ENCODE measurements around the gene SLC7A7. TPM values are rescaled to one million over a fixed set of nuclear protein-coding genes. Genes with fewer than 3 reads are reported as not detected.
A peak's percentile ranks its signal among the peaks of the same experiment; 100 is the strongest.

Gene SLC7A7
- total and polyA plus RNA-seq, 2 of the 13 experiments (the other 11 are each of a cell fraction or from before 2014, with no cell fraction given): 0.13 to 0.63 TPM

DNA sequence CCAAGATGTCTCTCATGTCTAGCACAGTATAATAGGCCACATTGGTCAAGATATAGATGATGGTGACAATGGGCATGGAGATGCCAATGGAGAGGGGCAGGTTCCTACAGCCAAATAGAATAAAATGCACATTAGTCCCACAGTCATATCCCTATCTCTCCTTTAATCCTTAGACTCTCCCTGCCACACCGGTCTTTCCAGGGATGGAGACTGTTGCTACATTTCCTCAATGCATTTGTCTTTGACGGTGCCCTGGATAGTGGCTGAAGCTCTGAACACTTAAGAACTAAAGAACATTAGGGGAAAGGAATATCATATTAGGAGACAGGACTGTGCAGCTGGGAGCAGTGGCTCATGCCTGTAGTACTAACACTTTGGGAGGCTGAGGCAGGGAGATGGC, 39.0 kb downstream of the SLC7A7 start (continued):
- TF ChIP-seq RFXAP (CRISPR knock-in tag; IDR thresholded peaks at IDR 0.05; ENCODE audit: borderline replicate concordance) (0 out of 2 replicates have a peak, but pooled peaks have one; percentile 14), HOXA7 (CRISPR knock-in tag; IDR thresholded peaks at IDR 0.05) (0 out of 2 replicates have a peak, but pooled peaks have one; percentile 66), ATM (IDR thresholded peaks at IDR 0.05; ENCODE audit: borderline replicate concordance) (no peak), ZNF670 (CRISPR knock-in tag; IDR thresholded peaks at IDR 0.05; ENCODE audit: borderline replicate concordance) (no peak), MED1 (CRISPR knock-in tag; IDR thresholded peaks at IDR 0.05) (no peak), SSRP1 (CRISPR knock-in tag; IDR thresholded peaks at IDR 0.05) (0 out of 2 replicates have a peak, but pooled peaks have one; percentile 58), ZNF34 (CRISPR knock-in tag; IDR thresholded peaks at IDR 0.05; ENCODE audit: borderline replicate concordance) (no peak)
- TF ChIP-seq, protein P1, sequence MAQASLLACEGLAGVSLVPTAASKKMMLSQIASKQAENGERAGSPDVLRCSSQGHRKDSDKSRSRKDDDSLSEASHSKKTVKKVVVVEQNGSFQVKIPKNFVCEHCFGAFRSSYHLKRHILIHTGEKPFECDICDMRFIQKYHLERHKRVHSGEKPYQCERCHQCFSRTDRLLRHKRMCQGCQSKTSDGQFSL (CRISPR knock-in tag; IDR thresholded peaks at IDR 0.05): no peak
- TF ChIP-seq, protein P2, sequence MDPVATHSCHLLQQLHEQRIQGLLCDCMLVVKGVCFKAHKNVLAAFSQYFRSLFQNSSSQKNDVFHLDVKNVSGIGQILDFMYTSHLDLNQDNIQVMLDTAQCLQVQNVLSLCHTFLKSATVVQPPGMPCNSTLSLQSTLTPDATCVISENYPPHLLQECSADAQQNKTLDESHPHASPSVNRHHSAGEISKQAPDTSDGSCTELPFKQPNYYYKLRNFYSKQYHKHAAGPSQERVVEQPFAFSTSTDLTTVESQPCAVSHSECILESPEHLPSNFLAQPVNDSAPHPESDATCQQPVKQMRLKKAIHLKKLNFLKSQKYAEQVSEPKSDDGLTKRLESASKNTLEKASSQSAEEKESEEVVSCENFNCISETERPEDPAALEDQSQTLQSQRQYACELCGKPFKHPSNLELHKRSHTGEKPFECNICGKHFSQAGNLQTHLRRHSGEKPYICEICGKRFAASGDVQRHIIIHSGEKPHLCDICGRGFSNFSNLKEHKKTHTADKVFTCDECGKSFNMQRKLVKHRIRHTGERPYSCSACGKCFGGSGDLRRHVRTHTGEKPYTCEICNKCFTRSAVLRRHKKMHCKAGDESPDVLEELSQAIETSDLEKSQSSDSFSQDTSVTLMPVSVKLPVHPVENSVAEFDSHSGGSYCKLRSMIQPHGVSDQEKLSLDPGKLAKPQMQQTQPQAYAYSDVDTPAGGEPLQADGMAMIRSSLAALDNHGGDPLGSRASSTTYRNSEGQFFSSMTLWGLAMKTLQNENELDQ (CRISPR knock-in tag; IDR thresholded peaks at IDR 0.05; ENCODE audit: borderline replicate concordance): no peak
- TF ChIP-seq, protein P3, sequence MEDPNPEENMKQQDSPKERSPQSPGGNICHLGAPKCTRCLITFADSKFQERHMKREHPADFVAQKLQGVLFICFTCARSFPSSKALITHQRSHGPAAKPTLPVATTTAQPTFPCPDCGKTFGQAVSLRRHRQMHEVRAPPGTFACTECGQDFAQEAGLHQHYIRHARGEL (CRISPR knock-in tag; IDR thresholded peaks at IDR 0.05): no peak
- TF ChIP-seq, protein P4, sequence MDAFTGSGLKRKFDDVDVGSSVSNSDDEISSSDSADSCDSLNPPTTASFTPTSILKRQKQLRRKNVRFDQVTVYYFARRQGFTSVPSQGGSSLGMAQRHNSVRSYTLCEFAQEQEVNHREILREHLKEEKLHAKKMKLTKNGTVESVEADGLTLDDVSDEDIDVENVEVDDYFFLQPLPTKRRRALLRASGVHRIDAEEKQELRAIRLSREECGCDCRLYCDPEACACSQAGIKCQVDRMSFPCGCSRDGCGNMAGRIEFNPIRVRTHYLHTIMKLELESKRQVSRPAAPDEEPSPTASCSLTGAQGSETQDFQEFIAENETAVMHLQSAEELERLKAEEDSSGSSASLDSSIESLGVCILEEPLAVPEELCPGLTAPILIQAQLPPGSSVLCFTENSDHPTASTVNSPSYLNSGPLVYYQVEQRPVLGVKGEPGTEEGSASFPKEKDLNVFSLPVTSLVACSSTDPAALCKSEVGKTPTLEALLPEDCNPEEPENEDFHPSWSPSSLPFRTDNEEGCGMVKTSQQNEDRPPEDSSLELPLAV (CRISPR knock-in tag; conservative IDR thresholded peaks at IDR 0.05; ENCODE audit: low read depth): 0 out of 2 replicates have a peak, but pooled peaks have one; percentile 62
- TF ChIP-seq, protein P5, sequence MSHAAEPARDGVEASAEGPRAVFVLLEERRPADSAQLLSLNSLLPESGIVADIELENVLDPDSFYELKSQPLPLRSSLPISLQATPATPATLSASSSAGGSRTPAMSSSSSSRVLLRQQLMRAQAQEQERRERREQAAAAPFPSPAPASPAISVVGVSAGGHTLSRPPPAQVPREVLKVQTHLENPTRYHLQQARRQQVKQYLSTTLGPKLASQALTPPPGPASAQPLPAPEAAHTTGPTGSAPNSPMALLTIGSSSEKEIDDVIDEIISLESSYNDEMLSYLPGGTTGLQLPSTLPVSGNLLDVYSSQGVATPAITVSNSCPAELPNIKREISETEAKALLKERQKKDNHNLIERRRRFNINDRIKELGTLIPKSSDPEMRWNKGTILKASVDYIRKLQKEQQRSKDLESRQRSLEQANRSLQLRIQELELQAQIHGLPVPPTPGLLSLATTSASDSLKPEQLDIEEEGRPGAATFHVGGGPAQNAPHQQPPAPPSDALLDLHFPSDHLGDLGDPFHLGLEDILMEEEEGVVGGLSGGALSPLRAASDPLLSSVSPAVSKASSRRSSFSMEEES (CRISPR knock-in tag; IDR thresholded peaks at IDR 0.05): no peak
- TF ChIP-seq, protein P6, sequence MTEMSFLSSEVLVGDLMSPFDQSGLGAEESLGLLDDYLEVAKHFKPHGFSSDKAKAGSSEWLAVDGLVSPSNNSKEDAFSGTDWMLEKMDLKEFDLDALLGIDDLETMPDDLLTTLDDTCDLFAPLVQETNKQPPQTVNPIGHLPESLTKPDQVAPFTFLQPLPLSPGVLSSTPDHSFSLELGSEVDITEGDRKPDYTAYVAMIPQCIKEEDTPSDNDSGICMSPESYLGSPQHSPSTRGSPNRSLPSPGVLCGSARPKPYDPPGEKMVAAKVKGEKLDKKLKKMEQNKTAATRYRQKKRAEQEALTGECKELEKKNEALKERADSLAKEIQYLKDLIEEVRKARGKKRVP (CRISPR knock-in tag; IDR thresholded peaks at IDR 0.05): 0 out of 4 replicates have a peak, but pooled peaks of 1 of the 2 experiments have one; percentile 30
- TF ChIP-seq, protein P7, sequence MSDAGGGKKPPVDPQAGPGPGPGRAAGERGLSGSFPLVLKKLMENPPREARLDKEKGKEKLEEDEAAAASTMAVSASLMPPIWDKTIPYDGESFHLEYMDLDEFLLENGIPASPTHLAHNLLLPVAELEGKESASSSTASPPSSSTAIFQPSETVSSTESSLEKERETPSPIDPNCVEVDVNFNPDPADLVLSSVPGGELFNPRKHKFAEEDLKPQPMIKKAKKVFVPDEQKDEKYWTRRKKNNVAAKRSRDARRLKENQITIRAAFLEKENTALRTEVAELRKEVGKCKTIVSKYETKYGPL (CRISPR knock-in tag; IDR thresholded peaks at IDR 0.05): no peak
- TF ChIP-seq, protein P8, sequence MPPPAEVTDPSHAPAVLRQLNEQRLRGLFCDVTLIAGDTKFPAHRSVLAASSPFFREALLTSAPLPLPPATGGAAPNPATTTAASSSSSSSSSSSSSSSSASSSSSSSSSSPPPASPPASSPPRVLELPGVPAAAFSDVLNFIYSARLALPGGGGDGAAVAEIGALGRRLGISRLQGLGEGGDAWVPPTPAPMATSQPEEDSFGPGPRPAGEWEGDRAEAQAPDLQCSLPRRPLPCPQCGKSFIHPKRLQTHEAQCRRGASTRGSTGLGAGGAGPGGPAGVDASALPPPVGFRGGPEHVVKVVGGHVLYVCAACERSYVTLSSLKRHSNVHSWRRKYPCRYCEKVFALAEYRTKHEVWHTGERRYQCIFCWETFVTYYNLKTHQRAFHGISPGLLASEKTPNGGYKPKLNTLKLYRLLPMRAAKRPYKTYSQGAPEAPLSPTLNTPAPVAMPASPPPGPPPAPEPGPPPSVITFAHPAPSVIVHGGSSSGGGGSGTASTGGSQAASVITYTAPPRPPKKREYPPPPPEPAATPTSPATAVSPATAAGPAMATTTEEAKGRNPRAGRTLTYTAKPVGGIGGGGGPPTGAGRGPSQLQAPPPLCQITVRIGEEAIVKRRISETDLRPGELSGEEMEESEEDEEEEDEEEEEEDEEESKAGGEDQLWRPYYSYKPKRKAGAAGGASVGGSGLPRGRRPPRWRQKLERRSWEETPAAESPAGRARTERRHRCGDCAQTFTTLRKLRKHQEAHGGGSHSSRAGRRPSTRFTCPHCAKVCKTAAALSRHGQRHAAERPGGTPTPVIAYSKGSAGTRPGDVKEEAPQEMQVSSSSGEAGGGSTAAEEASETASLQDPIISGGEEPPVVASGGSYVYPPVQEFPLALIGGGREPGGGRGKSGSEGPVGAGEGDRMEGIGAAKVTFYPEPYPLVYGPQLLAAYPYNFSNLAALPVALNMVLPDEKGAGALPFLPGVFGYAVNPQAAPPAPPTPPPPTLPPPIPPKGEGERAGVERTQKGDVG (CRISPR knock-in tag; IDR thresholded peaks at IDR 0.05; ENCODE audit: borderline replicate concordance): no peak

Measured in HepG2 (cell line).